Measurements from ENCODE around the gene RNF121.

The RNF121 gene

GRCh38 chr11:72042064-72042745 lies 113.4 kb downstream of the RNF121 start:
- Histone ChIP-seq H3K9me3 (ENCODE audit: control insufficient read depth in 5 of 5, low read length in 5 of 5) (no peaks in the 10 kb centered on the region), H3K27me3 (ENCODE audit: control insufficient read depth in 5 of 5, insufficient read depth in 4 of 5, low read length in 5 of 5) (no peaks in the 10 kb centered on the region), H3K4me3 (ENCODE audit: low read depth in 1 of 5, low read length in 5 of 5) (peak overlapping the region; percentile 74 to 92 (median 87)), H3K4me1 (ENCODE audit: control insufficient read depth in 5 of 5, insufficient read depth in 5 of 5, low read length in 5 of 5) (peaks cover 23 to 82% (median 72%) of the 10 kb centered on the region in 5 donors), H3K36me3 (ENCODE audit: control insufficient read depth in 5 of 5, insufficient read depth in 5 of 5, low read length in 5 of 5) (no peaks in the 10 kb centered on the region), H3K27ac (ENCODE audit: low read depth, low read length) (peak overlapping the region; percentile 99), H3K9ac (ENCODE audit: low read length in 5 of 5) (peak overlapping the region; percentile 57 to 91 (median 85))

- H3K9me3 ChIP-seq (ENCODE audit: control insufficient read depth in 5 of 5, low read length in 5 of 5), result no peaks in the 10 kb centered on the region
- peak overlapping the region; percentile 60 for H3K27ac ChIP-seq (ENCODE audit: low read depth, low read length)
- peaks cover 0 to 4% (median 0%) of the 10 kb centered on the region in 5 donors for H3K36me3 ChIP-seq (ENCODE audit: control insufficient read depth in 5 of 5, insufficient read depth in 5 of 5, low read length in 5 of 5)
- peaks cover 15 to 63% (median 58%) of the 10 kb centered on the region in 5 donors for H3K4me1 ChIP-seq (ENCODE audit: control insufficient read depth in 5 of 5, insufficient read depth in 5 of 5, low read length in 5 of 5)
- H3K27me3 ChIP-seq (ENCODE audit: control insufficient read depth in 5 of 5, insufficient read depth in 4 of 5, low read length in 5 of 5), result no peaks in the 10 kb centered on the region
- peak overlapping the region in 3 of 5 donors; percentile 12 to 47 (median 32) for H3K9ac ChIP-seq (ENCODE audit: low read length in 5 of 5)
- H3K4me3 ChIP-seq (ENCODE audit: low read depth in 1 of 5, low read length in 5 of 5), result peak overlapping the region in 3 of 5 donors; percentile 15 to 17 (median 16)
Measured at GRCh38 chr11:72045849-72046248, 117.0 kb downstream of the RNF121 start.

All from subcutaneous abdominal adipose tissue (tissue), 5 donors.